Mesothelial cell of epicardium (in vitro differentiated cells): ENCODE results near the gene TICRR. TPM values are rescaled to one million over a fixed set of nuclear protein-coding genes. Genes with fewer than 3 reads are reported as not detected.
A peak's percentile ranks its signal among the peaks of the same experiment; 100 is the strongest.

Source experiments
- DNase-seq, 2 experiments: peaks; one replicate each; pipeline ENCODE4 v3.0.0; 2021; ENCODE audit warnings: low spot score in 2 of 2; ENCODE audit not compliant: unreplicated experiment in 2 of 2
- H3K27ac Mint-ChIP-seq: 2 replicates; pipeline ENCODE4 v1.8.0; 2021; ENCODE audit warnings: mixed read lengths
- H3K27me3 Mint-ChIP-seq: 2 replicates; pipeline ENCODE4 v1.8.0; 2021; ENCODE audit warnings: low read depth, mixed read lengths
- H3K36me3 Mint-ChIP-seq: 2 replicates; pipeline ENCODE4 v1.8.0; 2021; ENCODE audit warnings: mixed read lengths
- H3K4me1 Mint-ChIP-seq: 2 replicates; pipeline ENCODE4 v1.8.0; 2021; ENCODE audit warnings: mixed read lengths
- H3K4me3 Mint-ChIP-seq: 2 replicates; pipeline ENCODE4 v1.8.0; 2021; ENCODE audit warnings: mild to moderate bottlenecking, moderate library complexity, mixed read lengths
- H3K9me3 Mint-ChIP-seq: 2 replicates; pipeline ENCODE4 v1.8.0; 2021; ENCODE audit warnings: mixed read lengths
- CTCF ChIP-seq: fragments of 200-600 bp; sonication (generic); IDR thresholded peaks from one replicate; pipeline ENCODE4 v1.5.0; 2021; ENCODE audit warnings: antibody characterized with exemption; ENCODE audit not compliant: unreplicated experiment
- total RNA-seq: library from RNA; stranded (reverse); gene quantifications from 3 replicates; pipeline ENCODE4 v1.2.1, GENCODE V29; 2021

TICRR gene
- total RNA-seq, 1 donor from 2014 or later = 10.2 TPM

GRCh38 chr15:89652666-89653065 is 77.4 kb downstream of the TICRR start:
- Mint-ChIP-seq H3K9me3 (no peaks in the 10 kb centered on the region), H3K4me3 (no peak overlapping the region), H3K27ac (no peak overlapping the region), H3K36me3 (peaks cover 14% of the 10 kb centered on the region), H3K4me1 (peaks cover 19% of the 10 kb centered on the region), H3K27me3 (no peaks in the 10 kb centered on the region)
- no peak for DNase-seq
- TF ChIP-seq CTCF = no peak

DNA sequence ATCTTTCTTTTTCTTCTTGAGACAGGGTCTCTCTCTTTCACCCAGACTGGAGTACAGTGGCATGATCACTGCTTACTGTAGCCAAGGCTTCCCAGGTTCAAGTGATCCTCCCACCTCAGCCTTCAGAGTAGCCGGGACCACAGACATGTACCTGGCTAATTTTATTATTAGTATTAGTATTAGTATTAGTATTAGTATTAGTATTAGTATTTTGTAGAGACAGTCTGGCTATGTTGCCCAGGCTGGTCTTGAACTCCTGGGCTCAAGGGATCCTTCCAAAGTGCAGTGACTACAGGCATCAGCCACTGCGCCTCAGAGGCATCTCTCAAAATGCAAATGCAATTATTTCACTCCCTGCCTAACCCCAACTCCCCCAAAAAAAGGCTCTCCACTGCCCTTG is 78.3 kb downstream of the TICRR start:
- peak overlapping the region; percentile 89 for H3K4me3 Mint-ChIP-seq

GRCh38 chr15:89654301-89654761 is 79.1 kb downstream of the TICRR start:
- peaks cover 19% of the 10 kb centered on the region for H3K4me1 Mint-ChIP-seq
- TF ChIP-seq CTCF = no peak
- H3K36me3 Mint-ChIP-seq = peaks cover 10% of the 10 kb centered on the region
- DNase-seq = no peak
- peak overlapping the region; percentile 89 for H3K4me3 Mint-ChIP-seq
- H3K27ac Mint-ChIP-seq = peak overlapping the region; percentile 94
- no peaks in the 10 kb centered on the region for H3K9me3 Mint-ChIP-seq
- H3K27me3 Mint-ChIP-seq = peaks cover 2% of the 10 kb centered on the region

More for the DNA sequence above, 78.3 kb downstream of the TICRR start:
- peaks cover 10% of the 10 kb centered on the region for H3K36me3 Mint-ChIP-seq
- no peak for TF ChIP-seq CTCF
- DNase-seq = no peak
- peaks cover 19% of the 10 kb centered on the region for H3K4me1 Mint-ChIP-seq
- no peaks in the 10 kb centered on the region for H3K9me3 Mint-ChIP-seq
- H3K27ac Mint-ChIP-seq = no peak overlapping the region
- H3K27me3 Mint-ChIP-seq = no peaks in the 10 kb centered on the region

DNA sequence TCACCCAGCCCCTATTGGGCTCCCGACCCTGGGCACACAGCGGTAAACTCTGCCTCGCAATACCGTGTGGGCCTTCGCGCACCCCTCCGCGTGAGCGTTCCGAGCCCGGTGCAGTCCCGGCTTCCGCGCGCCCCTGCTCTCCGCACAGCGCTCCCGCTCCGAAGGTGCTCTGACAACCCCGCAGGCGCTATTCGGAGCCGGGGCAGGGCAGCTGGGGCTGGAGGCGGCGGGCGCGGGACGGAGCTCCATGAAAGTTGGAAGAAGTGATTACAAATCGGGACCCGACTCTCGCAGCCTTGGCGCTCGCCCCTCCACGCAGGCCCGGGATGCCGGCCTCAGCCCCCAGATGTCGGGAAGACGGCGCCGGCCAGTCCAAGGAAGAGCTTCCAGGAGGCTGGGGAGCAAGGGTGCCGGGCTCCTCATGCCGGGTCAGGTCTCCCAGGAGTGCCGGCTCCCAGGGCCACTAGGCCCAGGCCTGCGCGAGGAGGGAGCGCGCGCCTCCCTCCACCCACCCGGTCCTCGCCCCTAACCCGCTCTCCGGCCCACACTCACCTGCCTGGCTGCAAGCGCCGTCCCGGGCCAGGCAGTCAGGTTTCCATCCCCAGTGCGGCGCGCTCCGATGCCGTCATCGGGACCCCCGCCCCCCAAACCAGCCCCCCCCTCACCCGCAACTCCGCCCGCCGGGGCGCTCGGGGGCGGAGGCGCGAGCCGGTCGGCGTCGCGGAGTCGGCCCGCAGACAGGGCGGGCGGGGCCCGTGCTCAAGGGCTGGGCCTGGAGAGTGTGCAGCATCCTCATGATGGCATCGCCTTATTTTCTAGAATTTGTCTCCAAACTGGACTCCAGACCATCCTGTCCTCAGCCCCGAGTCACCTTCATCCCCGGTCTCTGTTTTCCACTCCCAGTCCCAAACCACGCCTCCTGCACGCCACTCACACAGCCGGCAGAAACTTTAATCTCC is 79.9 kb downstream of the TICRR start, which contains the start of gene KIF7:
TSS of gene KIF7 (minus strand) at position 621 of the 959 bp plus-strand sequence. CDS start 2,537 bp downstream, outside the sequence.
- H3K27ac Mint-ChIP-seq = peak within 1 kb of the TSS; percentile 94
- peaks cover 2% of the 10 kb centered on the region for H3K27me3 Mint-ChIP-seq
- peak; percentile 72 to 82 for DNase-seq
- no peaks in the 10 kb centered on the region for H3K9me3 Mint-ChIP-seq
- peaks cover 6% of the 10 kb centered on the region for H3K36me3 Mint-ChIP-seq
- peak within 1 kb of the TSS; percentile 89 for H3K4me3 Mint-ChIP-seq
- no peak for TF ChIP-seq CTCF
- H3K4me1 Mint-ChIP-seq = peaks cover 19% of the 10 kb centered on the region

GRCh38 chr15:89656116-89656815 is 81.0 kb downstream of the TICRR start:
- Mint-ChIP-seq H3K4me1 (peaks cover 19% of the 10 kb centered on the region), H3K4me3 (peak overlapping the region; percentile 89), H3K36me3 (peaks cover 4% of the 10 kb centered on the region), H3K27ac (peak overlapping the region; percentile 92), H3K9me3 (no peaks in the 10 kb centered on the region), H3K27me3 (peaks cover 10% of the 10 kb centered on the region)
- no peak for DNase-seq
- TF ChIP-seq CTCF = no peak
